A673 (cell line): ENCODE results near the gene HAP1.
A peak's percentile ranks its signal among the peaks of the same experiment; 100 is the strongest.

ENCODE experiments used
- EZH2 ChIP-seq: fragments of 200-600 bp; sonication (generic); IDR thresholded peaks from 2 replicates; pipeline ENCODE4 v1.6.1; 2017; ENCODE audit warnings: borderline replicate concordance, low read depth, mild to moderate bottlenecking, mixed read lengths, antibody characterized with exemption, low read length; ENCODE audit not compliant: poor library complexity, severe bottlenecking
- TF ChIP-seq, protein P1 (sequence below): fragments of 300-800, 200-600 bp; sonication (generic); conservative IDR thresholded peaks from 2 replicates; pipeline ENCODE4 v1.5.1; 2017; ENCODE audit warnings: low read depth, mild to moderate bottlenecking, antibody characterized with exemption, low read length, moderate library complexity, mixed read lengths

- TF ChIP-seq EZH2 = no peak
- TF ChIP-seq, protein P1, sequence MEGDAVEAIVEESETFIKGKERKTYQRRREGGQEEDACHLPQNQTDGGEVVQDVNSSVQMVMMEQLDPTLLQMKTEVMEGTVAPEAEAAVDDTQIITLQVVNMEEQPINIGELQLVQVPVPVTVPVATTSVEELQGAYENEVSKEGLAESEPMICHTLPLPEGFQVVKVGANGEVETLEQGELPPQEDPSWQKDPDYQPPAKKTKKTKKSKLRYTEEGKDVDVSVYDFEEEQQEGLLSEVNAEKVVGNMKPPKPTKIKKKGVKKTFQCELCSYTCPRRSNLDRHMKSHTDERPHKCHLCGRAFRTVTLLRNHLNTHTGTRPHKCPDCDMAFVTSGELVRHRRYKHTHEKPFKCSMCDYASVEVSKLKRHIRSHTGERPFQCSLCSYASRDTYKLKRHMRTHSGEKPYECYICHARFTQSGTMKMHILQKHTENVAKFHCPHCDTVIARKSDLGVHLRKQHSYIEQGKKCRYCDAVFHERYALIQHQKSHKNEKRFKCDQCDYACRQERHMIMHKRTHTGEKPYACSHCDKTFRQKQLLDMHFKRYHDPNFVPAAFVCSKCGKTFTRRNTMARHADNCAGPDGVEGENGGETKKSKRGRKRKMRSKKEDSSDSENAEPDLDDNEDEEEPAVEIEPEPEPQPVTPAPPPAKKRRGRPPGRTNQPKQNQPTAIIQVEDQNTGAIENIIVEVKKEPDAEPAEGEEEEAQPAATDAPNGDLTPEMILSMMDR = peak; percentile 38
These were observed 46.4 kb downstream of the HAP1 start for GRCh38 chr17:41687828-41688640.
